HG03280 (cell line): ENCODE data around the gene CLMN.

Source experiments
- ATAC-seq: cut with Tn5 transposase; IDR thresholded peaks from one replicate; pipeline ENCODE4 v1.9.1; 2021; ENCODE audit warnings: mild to moderate bottlenecking, moderate library complexity; ENCODE audit not compliant: unreplicated experiment

CLMN gene

GRCh38 chr14:95304342-95304741, 15.4 kb downstream of the CLMN start:
- ATAC-seq, result no peak

GRCh38 chr14:95303552-95303951, 16.2 kb downstream of the CLMN start:
- ATAC-seq, result no peak

GRCh38 chr14:95302667-95303506, 16.8 kb downstream of the CLMN start:
- no peak for ATAC-seq

GRCh38 chr14:95301527-95302187, 18.1 kb downstream of the CLMN start:
- no peak for ATAC-seq

GRCh38 chr14:95300697-95301526, 18.8 kb downstream of the CLMN start:
- no peak for ATAC-seq

- ATAC-seq, result no peak
Observed at GRCh38 chr14:95300002-95300696, 19.6 kb downstream of the CLMN start.

- ATAC-seq, result no peak
Observed at GRCh38 chr14:95299271-95299670, 20.4 kb downstream of the CLMN start.

- no peak for ATAC-seq
Observed at GRCh38 chr14:95297832-95298231, 21.9 kb downstream of the CLMN start.

- no peak for ATAC-seq
Observed at GRCh38 chr14:95296966-95297365, 22.7 kb downstream of the CLMN start.

GRCh38 chr14:95295600-95296376, 23.9 kb downstream of the CLMN start:
- no peak for ATAC-seq

- ATAC-seq, result no peak
Observed at GRCh38 chr14:95294834-95295599, 24.7 kb downstream of the CLMN start.

- ATAC-seq, result no peak
Observed at GRCh38 chr14:95294320-95294719, 25.4 kb downstream of the CLMN start.

GRCh38 chr14:95293449-95293848, 26.3 kb downstream of the CLMN start:
- ATAC-seq, result no peak

- ATAC-seq, result no peak
Observed at GRCh38 chr14:95292660-95293425, 26.9 kb downstream of the CLMN start.

GRCh38 chr14:95291859-95292542, 27.7 kb downstream of the CLMN start:
- no peak for ATAC-seq

- no peak for ATAC-seq
Observed at GRCh38 chr14:95290871-95291431, 28.8 kb downstream of the CLMN start.

GRCh38 chr14:95290021-95290420, 29.7 kb downstream of the CLMN start:
- no peak for ATAC-seq
